WTC11 (cell line): Measurements from ENCODE around the gene MUC2. TPM values are rescaled to one million over a fixed set of nuclear protein-coding genes. Genes with fewer than 3 reads are reported as not detected.
A peak's percentile ranks its signal among the peaks of the same experiment; 100 is the strongest.

Experiments used
- ATAC-seq: fragments of 200-7000 bp; cut with Tn5 transposase; 2 replicates; pipeline ENCODE4 v1.10.0; 2021; ENCODE audit warnings: mild to moderate bottlenecking, moderate library complexity
- CTCF ChIA-PET: fragments of 300-600 bp; sonication (Branson Sonifier 250); formaldehyde crosslinking; loops from one replicate; lab custom pipeline; 2021; ENCODE audit warnings: antibody characterized with exemption; lab: Charles Lee
- POLR2A ChIA-PET: fragments of 350-600 bp; sonication (Branson Sonifier 250); formaldehyde crosslinking; loops from one replicate; lab custom pipeline; 2021; ENCODE audit warnings: antibody characterized with exemption; lab: Charles Lee
- DNase-seq: peaks from one replicate; pipeline ENCODE4 v3.0.0; 2021; ENCODE audit warnings: low spot score
- H3K27ac Mint-ChIP-seq: 2 replicates; pipeline ENCODE4 v1.8.0; 2021; ENCODE audit warnings: mixed read lengths
- H3K27me3 Mint-ChIP-seq: 2 replicates; pipeline ENCODE4 v1.8.0; 2021; ENCODE audit warnings: low read depth, mild to moderate bottlenecking, moderate library complexity, mixed read lengths
- H3K36me3 Mint-ChIP-seq: 2 replicates; pipeline ENCODE4 v1.8.0; 2021; ENCODE audit warnings: mixed read lengths
- H3K4me1 Mint-ChIP-seq: 2 replicates; pipeline ENCODE4 v1.8.0; 2022; ENCODE audit warnings: mixed read lengths
- H3K4me3 Mint-ChIP-seq: 2 replicates; pipeline ENCODE4 v1.8.0; 2021; ENCODE audit warnings: mild to moderate bottlenecking, moderate library complexity, mixed read lengths
- H3K9me3 Mint-ChIP-seq: 2 replicates; pipeline ENCODE4 v1.8.0; 2021; ENCODE audit warnings: mixed read lengths
- FOXK1 ChIP-seq: sonication (generic); formaldehyde crosslinking; IDR thresholded peaks from 2 replicates; pipeline ENCODE4 v1.8.0; 2022; ENCODE audit warnings: mild to moderate bottlenecking, moderate library complexity, missing genetic modification reagents
- GRHL2 ChIP-seq: fragments of 250-450 bp; sonication (Bioruptor Pico); IDR thresholded peaks from 2 replicates; pipeline ENCODE4 v1.8.0; 2022; ENCODE audit warnings: mild to moderate bottlenecking, moderate library complexity; ENCODE audit not compliant: insufficient replicate concordance, severe bottlenecking
- NR1H2 ChIP-seq: sonication (generic); formaldehyde crosslinking; IDR thresholded peaks from 2 replicates; pipeline ENCODE4 v1.9.0; 2021; ENCODE audit warnings: mild to moderate bottlenecking, moderate library complexity, missing genetic modification reagents
- RELA ChIP-seq: sonication (generic); formaldehyde crosslinking; IDR thresholded peaks from 2 replicates; pipeline ENCODE4 v1.8.1; 2022; ENCODE audit warnings: missing genetic modification reagents, mild to moderate bottlenecking, borderline replicate concordance
- ZNF121 ChIP-seq: sonication (generic); formaldehyde crosslinking; IDR thresholded peaks from 2 replicates; pipeline ENCODE4 v1.8.0; 2023; ENCODE audit warnings: missing genetic modification reagents
- ZNF416 ChIP-seq: fragments of 250-450 bp; sonication (Bioruptor Pico); IDR thresholded peaks from 2 replicates; pipeline ENCODE4 v1.9.0; 2021; ENCODE audit warnings: mild to moderate bottlenecking, inconsistent platforms
- total RNA-seq: library from RNA; stranded (reverse); gene quantifications from 3 replicates; pipeline ENCODE4 v1.2.3, GENCODE V29; 2021
- TF ChIP-seq, protein P1 (sequence below): sonication (generic); formaldehyde crosslinking; IDR thresholded peaks from 2 replicates; pipeline ENCODE4 v1.8.0; 2022; ENCODE audit warnings: mild to moderate bottlenecking, missing genetic modification reagents
- TF ChIP-seq, protein P2 (sequence below): sonication (generic); formaldehyde crosslinking; IDR thresholded peaks from 2 replicates; pipeline ENCODE4 v1.8.1; 2023; ENCODE audit warnings: mild to moderate bottlenecking, moderate library complexity, missing genetic modification reagents
- TF ChIP-seq, protein P3 (sequence below): sonication (generic); formaldehyde crosslinking; IDR thresholded peaks from 2 replicates; pipeline ENCODE4 v1.8.1; 2023; ENCODE audit warnings: mild to moderate bottlenecking, missing genetic modification reagents, moderate library complexity
- TF ChIP-seq, protein P4 (sequence below): sonication (generic); formaldehyde crosslinking; IDR thresholded peaks from 2 replicates; pipeline ENCODE4 v1.8.0; 2022; ENCODE audit warnings: mild to moderate bottlenecking, missing genetic modification reagents
- TF ChIP-seq, protein P5 (sequence below): fragments of 250-450 bp; sonication (Bioruptor Pico); conservative IDR thresholded peaks from 2 replicates; pipeline ENCODE4 v1.9.0; 2021; ENCODE audit warnings: mild to moderate bottlenecking
- TF ChIP-seq, protein P6 (sequence below): sonication (generic); formaldehyde crosslinking; IDR thresholded peaks from 2 replicates; pipeline ENCODE4 v1.8.0; 2023; ENCODE audit warnings: missing genetic modification reagents, mild to moderate bottlenecking, borderline replicate concordance
- TF ChIP-seq, protein P7 (sequence below): fragments of 250-450 bp; sonication (Bioruptor Pico); IDR thresholded peaks from 2 replicates; pipeline ENCODE4 v2.1.2; 2022; ENCODE audit warnings: mild to moderate bottlenecking, moderate library complexity
- TF ChIP-seq, protein P8 (sequence below): sonication (generic); formaldehyde crosslinking; conservative IDR thresholded peaks from 2 replicates; pipeline ENCODE4 v1.8.1; 2023; ENCODE audit warnings: mild to moderate bottlenecking, low read depth, missing genetic modification reagents, moderate library complexity
- TF ChIP-seq, protein P9 (sequence below): fragments of 250-450 bp; sonication (Bioruptor Pico); IDR thresholded peaks from 2 replicates; pipeline ENCODE4 v1.9.0; 2021; ENCODE audit warnings: mild to moderate bottlenecking

MUC2 gene
- total RNA-seq, 1 experiment from 2014 or later = 0.22 TPM

DNA sequence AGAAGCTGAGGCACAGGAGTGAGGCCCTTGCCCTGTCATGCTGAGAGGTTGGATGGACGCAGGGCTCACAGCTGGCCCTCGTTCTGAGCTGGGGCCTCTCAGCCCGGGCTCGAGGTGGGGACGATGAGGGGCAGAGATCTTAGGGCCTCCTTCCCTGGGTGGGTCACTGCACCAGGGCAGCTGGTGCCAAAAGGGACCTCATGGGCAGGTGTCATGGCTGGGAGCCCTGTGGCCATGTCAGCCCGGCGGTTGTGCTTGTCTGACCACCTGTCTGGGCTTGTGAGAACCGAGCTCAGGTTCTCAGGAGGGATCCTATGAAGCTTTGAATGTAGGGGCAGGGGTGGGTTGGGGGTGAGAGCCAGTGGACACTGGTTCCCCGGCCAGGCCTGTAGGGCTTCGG is 36.3 kb upstream of the MUC2 start:
- no peaks in the 10 kb centered on the region for H3K9me3 Mint-ChIP-seq
- ChIA-PET CTCF (interaction anchor here (1.4 kb wide), 1 partner anchor 190 kb away, joined by 4 read pairs; no protein-coding TSS in a partner anchor), POLR2A (no interaction called here)
- H3K36me3 Mint-ChIP-seq = no peaks in the 10 kb centered on the region
- no peaks in the 10 kb centered on the region for H3K27me3 Mint-ChIP-seq
- DNase-seq (no peak), ATAC-seq (no peak)
- H3K27ac Mint-ChIP-seq = peak overlapping the region; percentile 53; the same call in 1 of the 2 replicates
- H3K4me3 Mint-ChIP-seq = no peak overlapping the region
- no peaks in the 10 kb centered on the region for H3K4me1 Mint-ChIP-seq
- TF ChIP-seq, protein P1, sequence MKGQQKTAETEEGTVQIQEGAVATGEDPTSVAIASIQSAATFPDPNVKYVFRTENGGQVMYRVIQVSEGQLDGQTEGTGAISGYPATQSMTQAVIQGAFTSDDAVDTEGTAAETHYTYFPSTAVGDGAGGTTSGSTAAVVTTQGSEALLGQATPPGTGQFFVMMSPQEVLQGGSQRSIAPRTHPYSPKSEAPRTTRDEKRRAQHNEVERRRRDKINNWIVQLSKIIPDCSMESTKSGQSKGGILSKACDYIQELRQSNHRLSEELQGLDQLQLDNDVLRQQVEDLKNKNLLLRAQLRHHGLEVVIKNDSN (CRISPR knock-in tag) = no peak
- TF ChIP-seq, protein P2, sequence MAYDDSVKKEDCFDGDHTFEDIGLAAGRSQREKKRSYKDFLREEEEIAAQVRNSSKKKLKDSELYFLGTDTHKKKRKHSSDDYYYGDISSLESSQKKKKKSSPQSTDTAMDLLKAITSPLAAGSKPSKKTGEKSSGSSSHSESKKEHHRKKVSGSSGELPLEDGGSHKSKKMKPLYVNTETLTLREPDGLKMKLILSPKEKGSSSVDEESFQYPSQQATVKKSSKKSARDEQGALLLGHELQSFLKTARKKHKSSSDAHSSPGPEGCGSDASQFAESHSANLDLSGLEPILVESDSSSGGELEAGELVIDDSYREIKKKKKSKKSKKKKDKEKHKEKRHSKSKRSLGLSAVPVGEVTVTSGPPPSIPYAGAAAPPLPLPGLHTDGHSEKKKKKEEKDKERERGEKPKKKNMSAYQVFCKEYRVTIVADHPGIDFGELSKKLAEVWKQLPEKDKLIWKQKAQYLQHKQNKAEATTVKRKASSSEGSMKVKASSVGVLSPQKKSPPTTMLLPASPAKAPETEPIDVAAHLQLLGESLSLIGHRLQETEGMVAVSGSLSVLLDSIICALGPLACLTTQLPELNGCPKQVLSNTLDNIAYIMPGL (CRISPR knock-in tag) = no peak
- TF ChIP-seq, protein P3, sequence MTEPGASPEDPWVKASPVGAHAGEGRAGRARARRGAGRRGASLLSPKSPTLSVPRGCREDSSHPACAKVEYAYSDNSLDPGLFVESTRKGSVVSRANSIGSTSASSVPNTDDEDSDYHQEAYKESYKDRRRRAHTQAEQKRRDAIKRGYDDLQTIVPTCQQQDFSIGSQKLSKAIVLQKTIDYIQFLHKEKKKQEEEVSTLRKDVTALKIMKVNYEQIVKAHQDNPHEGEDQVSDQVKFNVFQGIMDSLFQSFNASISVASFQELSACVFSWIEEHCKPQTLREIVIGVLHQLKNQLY (CRISPR knock-in tag) = no peak
- TF ChIP-seq NR1H2 (CRISPR knock-in tag) (no peak), FOXK1 (CRISPR knock-in tag) (no peak), ZNF416 (CRISPR knock-in tag) (no peak), RELA (CRISPR knock-in tag) (no peak), ZNF121 (no peak)
- TF ChIP-seq, protein P4, sequence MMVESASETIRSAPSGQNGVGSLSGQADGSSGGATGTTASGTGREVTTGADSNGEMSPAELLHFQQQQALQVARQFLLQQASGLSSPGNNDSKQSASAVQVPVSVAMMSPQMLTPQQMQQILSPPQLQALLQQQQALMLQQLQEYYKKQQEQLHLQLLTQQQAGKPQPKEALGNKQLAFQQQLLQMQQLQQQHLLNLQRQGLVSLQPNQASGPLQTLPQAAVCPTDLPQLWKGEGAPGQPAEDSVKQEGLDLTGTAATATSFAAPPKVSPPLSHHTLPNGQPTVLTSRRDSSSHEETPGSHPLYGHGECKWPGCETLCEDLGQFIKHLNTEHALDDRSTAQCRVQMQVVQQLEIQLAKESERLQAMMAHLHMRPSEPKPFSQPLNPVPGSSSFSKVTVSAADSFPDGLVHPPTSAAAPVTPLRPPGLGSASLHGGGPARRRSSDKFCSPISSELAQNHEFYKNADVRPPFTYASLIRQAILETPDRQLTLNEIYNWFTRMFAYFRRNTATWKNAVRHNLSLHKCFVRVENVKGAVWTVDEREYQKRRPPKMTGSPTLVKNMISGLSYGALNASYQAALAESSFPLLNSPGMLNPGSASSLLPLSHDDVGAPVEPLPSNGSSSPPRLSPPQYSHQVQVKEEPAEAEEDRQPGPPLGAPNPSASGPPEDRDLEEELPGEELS (CRISPR knock-in tag) = no peak
- TF ChIP-seq, protein P5, sequence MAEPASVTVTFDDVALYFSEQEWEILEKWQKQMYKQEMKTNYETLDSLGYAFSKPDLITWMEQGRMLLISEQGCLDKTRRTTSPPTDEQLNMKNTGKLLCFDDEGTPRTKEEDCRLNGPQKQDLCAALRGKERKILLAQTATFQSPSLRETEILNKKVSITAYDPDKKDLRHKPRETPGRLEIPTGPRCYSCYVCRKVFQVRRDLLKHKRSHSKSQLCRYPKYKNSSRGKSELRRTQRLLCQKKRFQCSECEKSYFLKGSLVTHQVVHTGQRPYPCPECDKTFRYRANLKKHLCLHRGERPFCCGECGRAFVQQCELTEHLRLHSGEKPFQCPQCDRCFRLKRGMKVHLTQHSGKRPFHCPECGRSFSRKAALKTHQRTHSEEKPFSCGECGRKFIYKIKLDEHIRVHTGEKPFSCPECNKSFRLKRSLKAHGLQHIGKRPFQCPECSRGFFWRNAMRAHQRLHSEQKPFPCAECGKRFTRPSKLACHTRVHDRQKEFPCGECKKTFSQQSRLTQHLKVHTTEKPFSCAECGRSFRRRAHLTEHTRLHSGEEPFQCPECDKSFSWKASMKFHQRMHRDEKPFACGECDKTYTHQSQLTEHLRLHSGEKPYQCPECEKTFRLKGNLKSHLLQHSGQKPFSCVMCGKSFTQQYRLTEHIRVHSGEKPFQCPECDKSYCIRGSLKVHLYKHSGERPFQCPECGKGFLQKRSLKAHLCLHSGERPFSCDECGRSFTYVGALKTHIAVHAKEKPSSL = no peak
- TF ChIP-seq, protein P6, sequence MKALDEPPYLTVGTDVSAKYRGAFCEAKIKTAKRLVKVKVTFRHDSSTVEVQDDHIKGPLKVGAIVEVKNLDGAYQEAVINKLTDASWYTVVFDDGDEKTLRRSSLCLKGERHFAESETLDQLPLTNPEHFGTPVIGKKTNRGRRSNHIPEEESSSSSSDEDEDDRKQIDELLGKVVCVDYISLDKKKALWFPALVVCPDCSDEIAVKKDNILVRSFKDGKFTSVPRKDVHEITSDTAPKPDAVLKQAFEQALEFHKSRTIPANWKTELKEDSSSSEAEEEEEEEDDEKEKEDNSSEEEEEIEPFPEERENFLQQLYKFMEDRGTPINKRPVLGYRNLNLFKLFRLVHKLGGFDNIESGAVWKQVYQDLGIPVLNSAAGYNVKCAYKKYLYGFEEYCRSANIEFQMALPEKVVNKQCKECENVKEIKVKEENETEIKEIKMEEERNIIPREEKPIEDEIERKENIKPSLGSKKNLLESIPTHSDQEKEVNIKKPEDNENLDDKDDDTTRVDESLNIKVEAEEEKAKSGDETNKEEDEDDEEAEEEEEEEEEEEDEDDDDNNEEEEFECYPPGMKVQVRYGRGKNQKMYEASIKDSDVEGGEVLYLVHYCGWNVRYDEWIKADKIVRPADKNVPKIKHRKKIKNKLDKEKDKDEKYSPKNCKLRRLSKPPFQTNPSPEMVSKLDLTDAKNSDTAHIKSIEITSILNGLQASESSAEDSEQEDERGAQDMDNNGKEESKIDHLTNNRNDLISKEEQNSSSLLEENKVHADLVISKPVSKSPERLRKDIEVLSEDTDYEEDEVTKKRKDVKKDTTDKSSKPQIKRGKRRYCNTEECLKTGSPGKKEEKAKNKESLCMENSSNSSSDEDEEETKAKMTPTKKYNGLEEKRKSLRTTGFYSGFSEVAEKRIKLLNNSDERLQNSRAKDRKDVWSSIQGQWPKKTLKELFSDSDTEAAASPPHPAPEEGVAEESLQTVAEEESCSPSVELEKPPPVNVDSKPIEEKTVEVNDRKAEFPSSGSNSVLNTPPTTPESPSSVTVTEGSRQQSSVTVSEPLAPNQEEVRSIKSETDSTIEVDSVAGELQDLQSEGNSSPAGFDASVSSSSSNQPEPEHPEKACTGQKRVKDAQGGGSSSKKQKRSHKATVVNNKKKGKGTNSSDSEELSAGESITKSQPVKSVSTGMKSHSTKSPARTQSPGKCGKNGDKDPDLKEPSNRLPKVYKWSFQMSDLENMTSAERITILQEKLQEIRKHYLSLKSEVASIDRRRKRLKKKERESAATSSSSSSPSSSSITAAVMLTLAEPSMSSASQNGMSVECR (CRISPR knock-in tag) = no peak

DNA sequence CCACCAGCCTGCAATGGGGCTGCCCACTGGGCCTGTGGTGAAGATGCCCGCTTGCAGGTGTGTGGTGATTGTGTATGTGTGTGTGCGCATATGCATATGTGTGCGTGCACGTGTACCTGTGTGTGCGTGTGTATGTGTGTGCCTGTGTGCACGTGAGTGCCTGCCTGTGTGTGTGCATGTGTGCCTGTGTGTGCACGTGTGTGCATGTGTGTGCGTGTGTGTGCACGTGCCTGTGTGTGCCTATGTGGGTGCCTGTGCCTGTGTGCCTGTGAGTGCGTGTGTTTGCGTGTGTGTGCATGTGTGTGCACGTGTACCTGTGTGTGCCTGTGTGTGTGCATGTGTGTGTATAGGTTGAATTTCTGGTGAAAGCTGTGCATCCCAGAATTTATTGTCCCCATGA is 35.8 kb upstream of the MUC2 start:
- POLR2A ChIA-PET = no interaction called here
- Mint-ChIP-seq H3K4me3 (no peak overlapping the region), H3K36me3 (no peaks in the 10 kb centered on the region), H3K4me1 (no peaks in the 10 kb centered on the region), H3K9me3 (no peaks in the 10 kb centered on the region), H3K27me3 (no peaks in the 10 kb centered on the region), H3K27ac (0 out of 2 replicates have a peak overlapping the region, but pooled peaks have one; percentile 29)
- DNase-seq (no peak), ATAC-seq (no peak)
- CTCF ChIA-PET = no interaction called here
- TF ChIP-seq, protein P7, sequence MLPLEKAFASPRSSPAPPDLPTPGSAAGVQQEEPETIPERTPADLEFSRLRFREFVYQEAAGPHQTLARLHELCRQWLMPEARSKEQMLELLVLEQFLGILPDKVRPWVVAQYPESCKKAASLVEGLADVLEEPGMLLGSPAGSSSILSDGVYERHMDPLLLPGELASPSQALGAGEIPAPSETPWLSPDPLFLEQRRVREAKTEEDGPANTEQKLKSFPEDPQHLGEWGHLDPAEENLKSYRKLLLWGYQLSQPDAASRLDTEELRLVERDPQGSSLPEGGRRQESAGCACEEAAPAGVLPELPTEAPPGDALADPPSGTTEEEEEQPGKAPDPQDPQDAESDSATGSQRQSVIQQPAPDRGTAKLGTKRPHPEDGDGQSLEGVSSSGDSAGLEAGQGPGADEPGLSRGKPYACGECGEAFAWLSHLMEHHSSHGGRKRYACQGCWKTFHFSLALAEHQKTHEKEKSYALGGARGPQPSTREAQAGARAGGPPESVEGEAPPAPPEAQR = no peak
- TF ChIP-seq, protein P8, sequence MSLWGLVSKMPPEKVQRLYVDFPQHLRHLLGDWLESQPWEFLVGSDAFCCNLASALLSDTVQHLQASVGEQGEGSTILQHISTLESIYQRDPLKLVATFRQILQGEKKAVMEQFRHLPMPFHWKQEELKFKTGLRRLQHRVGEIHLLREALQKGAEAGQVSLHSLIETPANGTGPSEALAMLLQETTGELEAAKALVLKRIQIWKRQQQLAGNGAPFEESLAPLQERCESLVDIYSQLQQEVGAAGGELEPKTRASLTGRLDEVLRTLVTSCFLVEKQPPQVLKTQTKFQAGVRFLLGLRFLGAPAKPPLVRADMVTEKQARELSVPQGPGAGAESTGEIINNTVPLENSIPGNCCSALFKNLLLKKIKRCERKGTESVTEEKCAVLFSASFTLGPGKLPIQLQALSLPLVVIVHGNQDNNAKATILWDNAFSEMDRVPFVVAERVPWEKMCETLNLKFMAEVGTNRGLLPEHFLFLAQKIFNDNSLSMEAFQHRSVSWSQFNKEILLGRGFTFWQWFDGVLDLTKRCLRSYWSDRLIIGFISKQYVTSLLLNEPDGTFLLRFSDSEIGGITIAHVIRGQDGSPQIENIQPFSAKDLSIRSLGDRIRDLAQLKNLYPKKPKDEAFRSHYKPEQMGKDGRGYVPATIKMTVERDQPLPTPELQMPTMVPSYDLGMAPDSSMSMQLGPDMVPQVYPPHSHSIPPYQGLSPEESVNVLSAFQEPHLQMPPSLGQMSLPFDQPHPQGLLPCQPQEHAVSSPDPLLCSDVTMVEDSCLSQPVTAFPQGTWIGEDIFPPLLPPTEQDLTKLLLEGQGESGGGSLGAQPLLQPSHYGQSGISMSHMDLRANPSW (CRISPR knock-in tag) = no peak
- TF ChIP-seq, protein P9, sequence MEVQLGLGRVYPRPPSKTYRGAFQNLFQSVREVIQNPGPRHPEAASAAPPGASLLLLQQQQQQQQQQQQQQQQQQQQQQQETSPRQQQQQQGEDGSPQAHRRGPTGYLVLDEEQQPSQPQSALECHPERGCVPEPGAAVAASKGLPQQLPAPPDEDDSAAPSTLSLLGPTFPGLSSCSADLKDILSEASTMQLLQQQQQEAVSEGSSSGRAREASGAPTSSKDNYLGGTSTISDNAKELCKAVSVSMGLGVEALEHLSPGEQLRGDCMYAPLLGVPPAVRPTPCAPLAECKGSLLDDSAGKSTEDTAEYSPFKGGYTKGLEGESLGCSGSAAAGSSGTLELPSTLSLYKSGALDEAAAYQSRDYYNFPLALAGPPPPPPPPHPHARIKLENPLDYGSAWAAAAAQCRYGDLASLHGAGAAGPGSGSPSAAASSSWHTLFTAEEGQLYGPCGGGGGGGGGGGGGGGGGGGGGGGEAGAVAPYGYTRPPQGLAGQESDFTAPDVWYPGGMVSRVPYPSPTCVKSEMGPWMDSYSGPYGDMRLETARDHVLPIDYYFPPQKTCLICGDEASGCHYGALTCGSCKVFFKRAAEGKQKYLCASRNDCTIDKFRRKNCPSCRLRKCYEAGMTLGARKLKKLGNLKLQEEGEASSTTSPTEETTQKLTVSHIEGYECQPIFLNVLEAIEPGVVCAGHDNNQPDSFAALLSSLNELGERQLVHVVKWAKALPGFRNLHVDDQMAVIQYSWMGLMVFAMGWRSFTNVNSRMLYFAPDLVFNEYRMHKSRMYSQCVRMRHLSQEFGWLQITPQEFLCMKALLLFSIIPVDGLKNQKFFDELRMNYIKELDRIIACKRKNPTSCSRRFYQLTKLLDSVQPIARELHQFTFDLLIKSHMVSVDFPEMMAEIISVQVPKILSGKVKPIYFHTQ = no peak
- TF ChIP-seq GRHL2 (CRISPR knock-in tag) = no peak
